Measurements from ENCODE around the gene ADAM23.

GRCh38 chr2:206565666-206566065 is 122.3 kb downstream of the ADAM23 start:
- TF ChIP-seq CTCF (optimal IDR thresholded peaks at IDR 0.05 in 1 of 3, IDR thresholded peaks at IDR 0.05 in 1 of 3, conservative IDR thresholded peaks at IDR 0.05 in 1 of 3; ENCODE audit: extremely low read depth in 1 of 3, insufficient read depth in 2 of 3, low read length in 3 of 3) (no peak), EZH2 (IDR thresholded peaks at IDR 0.05; ENCODE audit: low read length) (no peak)

Measured in keratinocyte (primary cell).